ENCODE measurements around the gene TMEM182. TPM values are rescaled to one million over a fixed set of nuclear protein-coding genes. Genes with fewer than 3 reads are reported as not detected.

The TMEM182 gene
- total RNA-seq, 2 experiments from 2014 or later: 2.0 to 2.7 TPM

DNA sequence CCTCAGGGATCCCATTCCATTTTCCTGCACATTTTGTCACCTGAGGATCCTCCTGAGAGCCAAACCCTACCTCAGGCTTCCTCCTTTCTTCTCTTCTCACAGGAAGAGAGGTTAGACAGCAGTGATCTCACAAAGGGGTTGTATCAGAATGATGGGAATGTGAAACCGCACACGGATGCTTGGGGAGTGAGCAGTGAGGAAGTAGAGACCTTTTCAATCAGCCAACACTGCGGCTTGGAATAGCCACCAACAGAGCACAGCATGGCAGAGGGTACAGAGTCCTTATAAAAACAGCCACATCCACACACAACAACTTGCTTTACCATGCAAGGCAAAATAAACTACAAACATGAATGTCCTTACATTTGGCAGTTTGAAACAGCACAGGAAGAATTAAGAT lies 8.7 kb downstream of the TMEM182 start:
- ATAC-seq (ENCODE audit: poor library complexity) (no peak), DNase-seq (no peak)
- TF ChIP-seq, protein P1, sequence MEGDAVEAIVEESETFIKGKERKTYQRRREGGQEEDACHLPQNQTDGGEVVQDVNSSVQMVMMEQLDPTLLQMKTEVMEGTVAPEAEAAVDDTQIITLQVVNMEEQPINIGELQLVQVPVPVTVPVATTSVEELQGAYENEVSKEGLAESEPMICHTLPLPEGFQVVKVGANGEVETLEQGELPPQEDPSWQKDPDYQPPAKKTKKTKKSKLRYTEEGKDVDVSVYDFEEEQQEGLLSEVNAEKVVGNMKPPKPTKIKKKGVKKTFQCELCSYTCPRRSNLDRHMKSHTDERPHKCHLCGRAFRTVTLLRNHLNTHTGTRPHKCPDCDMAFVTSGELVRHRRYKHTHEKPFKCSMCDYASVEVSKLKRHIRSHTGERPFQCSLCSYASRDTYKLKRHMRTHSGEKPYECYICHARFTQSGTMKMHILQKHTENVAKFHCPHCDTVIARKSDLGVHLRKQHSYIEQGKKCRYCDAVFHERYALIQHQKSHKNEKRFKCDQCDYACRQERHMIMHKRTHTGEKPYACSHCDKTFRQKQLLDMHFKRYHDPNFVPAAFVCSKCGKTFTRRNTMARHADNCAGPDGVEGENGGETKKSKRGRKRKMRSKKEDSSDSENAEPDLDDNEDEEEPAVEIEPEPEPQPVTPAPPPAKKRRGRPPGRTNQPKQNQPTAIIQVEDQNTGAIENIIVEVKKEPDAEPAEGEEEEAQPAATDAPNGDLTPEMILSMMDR (IDR thresholded peaks at IDR 0.05): no peak
- ChIA-PET POLR2A (no interaction called here), CTCF (no interaction called here)
- no peaks in the 10 kb centered on the region for H3K27me3 Mint-ChIP-seq
- no peaks in the 10 kb centered on the region for H3K4me1 Mint-ChIP-seq (ENCODE audit: low read depth)
- H3K9me3 ChIP-seq (ENCODE audit: control insufficient read depth in 1 of 2, insufficient read depth in 1 of 2, low read length in 2 of 2): no peaks in the 10 kb centered on the region
- no peaks in the 10 kb centered on the region for H3K36me3 ChIP-seq (ENCODE audit: insufficient read depth, low read length)
- no peaks in the 10 kb centered on the region for H3K9me3 Mint-ChIP-seq
- H3K27ac Mint-ChIP-seq: no peak overlapping the region
- no peaks in the 10 kb centered on the region for H3K4me1 ChIP-seq (ENCODE audit: insufficient read depth, low read length)
- no peaks in the 10 kb centered on the region for H3K27me3 ChIP-seq (ENCODE audit: control insufficient read depth in 1 of 2, insufficient read depth in 2 of 2, low read length in 2 of 2)
- intact Hi-C loops (cut with DNase I, micrococcal nuclease): no loop called here
- H3K27ac ChIP-seq (ENCODE audit: low read depth in 1 of 2, low read length in 2 of 2): no peak overlapping the region
- peaks cover 41% of the 10 kb centered on the region for H3K36me3 Mint-ChIP-seq (ENCODE audit: low read depth)
- no peak overlapping the region for H3K4me3 Mint-ChIP-seq
- no peak overlapping the region for H3K4me3 ChIP-seq (ENCODE audit: low read length)

DNA sequence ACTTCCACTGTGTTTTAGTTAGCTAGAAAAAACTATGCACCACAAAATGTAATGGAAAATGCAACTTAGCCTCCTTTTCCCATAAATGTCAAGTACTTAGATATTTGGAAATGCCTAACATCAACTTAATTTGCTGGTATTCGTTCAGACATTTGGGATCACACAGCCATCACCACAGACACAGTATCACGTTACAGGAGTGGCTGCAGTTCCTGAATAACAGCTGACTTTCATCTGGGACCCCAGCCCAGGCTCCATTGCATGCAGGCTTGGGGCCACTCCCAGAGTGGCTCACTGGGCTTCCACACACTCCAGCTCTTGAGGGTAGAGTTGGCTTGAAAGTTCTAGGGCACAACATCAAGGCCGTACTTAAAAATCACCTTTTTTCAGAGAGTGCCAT lies 9.3 kb downstream of the TMEM182 start:
- Histone ChIP-seq H3K9me3 (ENCODE audit: control insufficient read depth in 1 of 2, insufficient read depth in 1 of 2, low read length in 2 of 2) (no peaks in the 10 kb centered on the region), H3K27me3 (ENCODE audit: control insufficient read depth in 1 of 2, insufficient read depth in 2 of 2, low read length in 2 of 2) (no peaks in the 10 kb centered on the region), H3K27ac (ENCODE audit: low read depth in 1 of 2, low read length in 2 of 2) (no peak overlapping the region), H3K4me1 (ENCODE audit: insufficient read depth, low read length) (no peaks in the 10 kb centered on the region), H3K4me3 (ENCODE audit: low read length) (no peak overlapping the region), H3K36me3 (ENCODE audit: insufficient read depth, low read length) (no peaks in the 10 kb centered on the region)
- peaks cover 36% of the 10 kb centered on the region for H3K36me3 Mint-ChIP-seq (ENCODE audit: low read depth)
- ChIA-PET POLR2A (no interaction called here), CTCF (no interaction called here)
- no peak for ATAC-seq (ENCODE audit: poor library complexity)
- H3K4me3 Mint-ChIP-seq: no peak overlapping the region
- H3K27ac Mint-ChIP-seq: no peak overlapping the region
- no peaks in the 10 kb centered on the region for H3K4me1 Mint-ChIP-seq (ENCODE audit: low read depth)
- no peaks in the 10 kb centered on the region for H3K9me3 Mint-ChIP-seq
- H3K27me3 Mint-ChIP-seq: no peaks in the 10 kb centered on the region
- intact Hi-C loops (cut with DNase I, micrococcal nuclease): no loop called here
- TF ChIP-seq, protein P1 (IDR thresholded peaks at IDR 0.05): no peak
- DNase-seq: no peak

DNA sequence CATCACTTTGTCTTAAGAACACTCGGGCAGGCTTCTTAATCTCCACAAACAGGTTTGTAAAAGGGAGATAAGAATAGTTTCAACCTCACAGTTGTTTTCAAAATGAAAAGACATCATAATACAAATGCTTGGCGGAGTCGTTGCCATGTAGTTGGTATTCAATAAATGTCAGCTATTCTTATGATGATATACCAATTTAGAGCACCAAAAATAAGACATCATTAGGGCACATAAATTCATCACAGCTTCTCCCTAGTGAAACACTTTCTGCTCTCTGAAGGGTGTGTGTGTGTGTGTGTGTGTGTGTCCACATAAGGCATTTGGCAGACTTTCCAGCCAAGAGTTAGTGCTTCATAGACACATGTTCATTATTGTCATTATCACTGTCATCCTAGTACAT lies 10.8 kb downstream of the TMEM182 start:
- Histone ChIP-seq H3K27ac (ENCODE audit: low read depth in 1 of 2, low read length in 2 of 2) (no peak overlapping the region), H3K4me3 (ENCODE audit: low read length) (no peak overlapping the region), H3K27me3 (ENCODE audit: control insufficient read depth in 1 of 2, insufficient read depth in 2 of 2, low read length in 2 of 2) (no peaks in the 10 kb centered on the region), H3K36me3 (ENCODE audit: insufficient read depth, low read length) (no peaks in the 10 kb centered on the region), H3K9me3 (ENCODE audit: control insufficient read depth in 1 of 2, insufficient read depth in 1 of 2, low read length in 2 of 2) (no peaks in the 10 kb centered on the region), H3K4me1 (ENCODE audit: insufficient read depth, low read length) (no peaks in the 10 kb centered on the region)
- DNase-seq (no peak), ATAC-seq (ENCODE audit: poor library complexity) (no peak)
- ChIA-PET CTCF (interaction anchor here (1.3 kb wide), 1 partner anchor 10 kb away, joined by 3 read pairs; no protein-coding TSS in a partner anchor), POLR2A (no interaction called here)
- no peak overlapping the region for H3K27ac Mint-ChIP-seq
- intact Hi-C loops (cut with DNase I, micrococcal nuclease): no loop called here
- no peaks in the 10 kb centered on the region for H3K27me3 Mint-ChIP-seq
- H3K36me3 Mint-ChIP-seq (ENCODE audit: low read depth): peaks cover 33% of the 10 kb centered on the region
- no peak overlapping the region for H3K4me3 Mint-ChIP-seq
- TF ChIP-seq, protein P1 (IDR thresholded peaks at IDR 0.05): no peak
- no peaks in the 10 kb centered on the region for H3K9me3 Mint-ChIP-seq
- no peaks in the 10 kb centered on the region for H3K4me1 Mint-ChIP-seq (ENCODE audit: low read depth)

Measured in CD4-positive, alpha-beta T cell (primary cell).